GM19043 (cell line): ENCODE results near the gene SPATA19.

Experiments used
- ATAC-seq: cut with Tn5 transposase; IDR thresholded peaks from one replicate; pipeline ENCODE4 v1.9.1; 2021; ENCODE audit warnings: low read depth; ENCODE audit not compliant: unreplicated experiment

Gene SPATA19

GRCh38 chr11:133793271-133794035 lies 51.9 kb downstream of the SPATA19 start:
- ATAC-seq = no peak

GRCh38 chr11:133790995-133791394 lies 54.3 kb downstream of the SPATA19 start:
- ATAC-seq = no peak
